Suppressor macrophage treated with lipopolysaccharide for 4 hours (primary cell): ENCODE results near the gene SMARCC2.
A peak's percentile ranks its signal among the peaks of the same experiment; 100 is the strongest.

ENCODE experiments used
- DNase-seq: peaks from one replicate; pipeline ENCODE4 v3.0.0-alpha.2; 2020

SMARCC2 gene

GRCh38 chr12:56146492-56147460 lies 42.5 kb downstream of the SMARCC2 start:
- DNase-seq, result no peak

DNA sequence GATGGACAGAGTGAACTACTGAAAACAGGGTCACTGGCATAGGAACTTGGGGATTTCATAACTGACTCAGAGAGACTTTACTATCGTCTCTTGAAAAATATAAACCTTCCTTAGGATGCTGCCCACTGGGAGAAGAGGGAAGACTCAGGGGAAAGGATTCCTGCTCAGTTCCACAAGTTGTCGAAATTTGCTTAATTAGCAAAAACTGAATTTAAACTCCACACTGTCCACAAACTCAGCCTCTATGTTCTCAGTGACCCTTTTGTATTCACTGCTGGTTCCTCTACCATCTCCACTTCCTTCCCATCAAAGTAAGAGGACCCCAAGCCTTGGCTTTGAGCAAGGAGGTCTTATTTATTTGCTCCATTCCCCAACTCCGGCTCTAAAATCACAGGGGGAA lies 44.1 kb downstream of the SMARCC2 start:
- DNase-seq, result no peak

- DNase-seq, result no peak
These were observed 45.4 kb downstream of the SMARCC2 start for GRCh38 chr12:56143870-56144269.

- DNase-seq, result no peak
These were observed 46.1 kb downstream of the SMARCC2 start for GRCh38 chr12:56143217-56143616.

- DNase-seq, result peak; percentile 51
These were observed 47.1 kb downstream of the SMARCC2 start for GRCh38 chr12:56141946-56142784.

- no peak for DNase-seq
These were observed 51.3 kb downstream of the SMARCC2 start for GRCh38 chr12:56137853-56138571.

GRCh38 chr12:56134897-56135296 lies 54.4 kb downstream of the SMARCC2 start:
- DNase-seq, result no peak

DNA sequence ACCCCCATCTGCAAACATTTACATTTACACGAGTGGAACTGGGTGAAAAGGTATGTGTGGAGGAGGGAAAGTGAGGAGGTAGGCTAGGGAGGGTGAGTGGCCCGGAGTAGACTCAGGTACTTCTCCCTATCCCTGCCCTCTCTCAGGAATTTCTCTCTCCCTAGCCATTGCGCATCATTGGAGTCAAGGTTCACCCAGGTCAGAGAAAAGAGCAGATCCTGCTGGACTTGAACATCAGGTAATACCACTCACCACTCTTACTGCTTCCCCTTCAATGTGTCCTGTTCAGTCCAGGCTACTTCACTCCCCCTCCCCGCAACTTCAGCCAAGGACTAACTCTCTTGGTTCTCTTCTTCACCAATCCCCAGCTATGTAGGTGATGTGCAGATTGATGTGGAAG lies 58.4 kb downstream of the SMARCC2 start:
- no peak for DNase-seq

DNA sequence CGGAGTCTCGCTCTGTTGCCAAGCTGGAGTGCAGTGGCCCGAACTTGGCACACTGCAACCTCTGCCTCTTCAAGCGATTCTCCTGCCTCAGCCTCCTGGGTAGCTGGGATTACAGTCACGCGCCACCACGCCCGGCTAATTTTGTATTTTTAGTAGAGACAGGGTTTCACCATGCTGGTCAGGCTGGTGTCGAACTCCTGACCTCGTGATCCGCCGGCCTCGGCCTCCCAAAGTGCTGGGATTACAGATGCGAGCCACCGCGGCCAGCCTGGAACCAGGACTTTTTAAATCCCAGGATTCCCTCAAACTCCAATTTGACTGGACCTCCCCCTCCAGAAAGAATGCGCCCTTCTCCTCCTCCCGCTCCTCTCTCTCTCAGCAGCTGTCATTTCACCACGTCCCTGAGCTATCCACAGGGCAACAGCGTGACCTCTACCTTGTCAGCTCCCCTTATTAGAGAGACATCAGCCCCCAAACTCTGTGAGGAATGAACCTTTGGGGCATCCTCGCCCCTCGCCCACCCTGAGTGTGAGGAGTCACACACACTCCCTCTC lies 59.3 kb downstream of the SMARCC2 start:
- DNase-seq, result no peak

GRCh38 chr12:56129206-56129941 lies 59.9 kb downstream of the SMARCC2 start:
- DNase-seq, result peak; percentile 51

- peak; percentile 22 for DNase-seq
These were observed 60.5 kb downstream of the SMARCC2 start for GRCh38 chr12:56128670-56129205.

DNA sequence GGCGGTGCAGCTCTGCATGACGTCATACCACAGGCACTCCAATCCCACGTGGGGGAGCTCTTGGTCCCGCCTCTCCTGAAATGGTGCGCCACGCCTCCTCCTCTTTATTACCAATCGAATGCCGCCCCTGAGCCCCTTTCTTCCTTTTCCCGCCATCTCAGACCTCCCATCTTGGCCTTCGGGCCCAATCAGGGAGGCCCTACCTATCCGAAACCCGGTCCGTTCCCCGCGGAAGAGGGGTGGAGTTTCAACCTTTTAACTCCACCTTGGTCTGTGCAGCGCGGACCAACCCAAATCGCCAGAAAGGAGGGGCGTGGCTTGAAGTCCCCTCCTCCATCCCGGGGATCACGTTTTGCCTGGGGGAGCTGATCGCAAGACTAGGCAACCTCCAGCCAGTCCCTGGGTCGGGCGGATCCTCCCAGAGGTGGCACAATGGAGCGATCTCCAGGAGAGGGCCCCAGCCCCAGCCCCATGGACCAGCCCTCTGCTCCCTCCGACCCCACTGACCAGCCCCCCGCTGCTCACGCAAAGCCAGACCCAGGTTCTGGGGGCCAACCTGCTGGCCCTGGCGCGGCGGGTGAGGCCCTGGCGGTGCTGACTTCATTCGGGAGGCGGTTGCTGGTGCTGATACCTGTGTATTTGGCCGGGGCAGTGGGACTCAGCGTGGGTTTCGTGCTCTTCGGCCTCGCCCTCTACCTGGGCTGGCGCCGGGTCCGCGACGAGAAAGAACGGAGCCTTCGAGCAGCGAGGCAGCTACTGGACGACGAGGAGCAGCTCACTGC lies 61.2 kb downstream of the SMARCC2 start, which contains the start of gene ESYT1:
ESYT1 (plus strand) TSS at position 380 of the 782 bp plus-strand sequence; CDS start at position 433, 53 bp downstream.
- DNase-seq, result peak; percentile 99

DNA sequence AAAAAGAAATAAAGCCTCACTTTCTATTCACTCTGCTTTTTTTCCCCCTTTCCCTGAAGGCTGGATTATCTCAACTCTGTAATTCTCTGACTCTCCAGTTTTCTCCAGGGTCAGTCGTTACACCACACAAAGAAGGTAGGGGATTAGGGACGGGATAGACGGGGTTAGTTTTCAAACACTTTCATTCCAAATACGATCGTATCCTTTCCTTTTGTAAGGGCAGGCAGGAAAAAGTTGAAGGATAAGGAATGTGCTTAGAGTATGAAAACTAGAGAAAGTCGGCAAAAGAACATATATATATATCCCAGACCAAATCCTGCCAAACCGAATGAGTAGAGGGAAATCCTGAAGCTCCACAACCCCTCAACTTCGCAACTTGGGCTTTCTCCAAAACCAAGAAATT lies 61.8 kb downstream of the SMARCC2 start:
- no peak for DNase-seq

GRCh38 chr12:56126732-56127239 lies 62.5 kb downstream of the SMARCC2 start:
- DNase-seq, result no peak

DNA sequence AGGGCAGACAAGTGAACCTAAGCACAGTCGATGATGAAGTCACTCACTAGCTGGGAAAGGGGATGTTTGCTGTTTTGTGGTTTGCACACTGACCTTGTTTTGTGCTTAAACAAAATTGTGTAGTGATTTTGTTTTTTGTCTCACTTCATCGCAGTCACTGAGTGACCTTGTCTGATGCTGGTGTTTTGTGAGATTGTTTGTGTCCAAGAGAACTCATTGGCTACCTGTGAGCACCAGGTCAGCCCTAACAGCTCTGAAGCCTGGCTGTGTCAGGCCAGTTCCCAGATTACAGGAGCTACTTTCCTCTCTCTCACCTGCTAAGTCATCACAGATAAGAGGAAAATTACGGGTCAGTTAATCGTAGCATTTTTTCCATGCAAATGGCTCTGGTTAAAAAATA lies 65.2 kb downstream of the SMARCC2 start:
- no peak for DNase-seq

GRCh38 chr12:56122637-56123036 lies 66.6 kb downstream of the SMARCC2 start:
- no peak for DNase-seq

DNA sequence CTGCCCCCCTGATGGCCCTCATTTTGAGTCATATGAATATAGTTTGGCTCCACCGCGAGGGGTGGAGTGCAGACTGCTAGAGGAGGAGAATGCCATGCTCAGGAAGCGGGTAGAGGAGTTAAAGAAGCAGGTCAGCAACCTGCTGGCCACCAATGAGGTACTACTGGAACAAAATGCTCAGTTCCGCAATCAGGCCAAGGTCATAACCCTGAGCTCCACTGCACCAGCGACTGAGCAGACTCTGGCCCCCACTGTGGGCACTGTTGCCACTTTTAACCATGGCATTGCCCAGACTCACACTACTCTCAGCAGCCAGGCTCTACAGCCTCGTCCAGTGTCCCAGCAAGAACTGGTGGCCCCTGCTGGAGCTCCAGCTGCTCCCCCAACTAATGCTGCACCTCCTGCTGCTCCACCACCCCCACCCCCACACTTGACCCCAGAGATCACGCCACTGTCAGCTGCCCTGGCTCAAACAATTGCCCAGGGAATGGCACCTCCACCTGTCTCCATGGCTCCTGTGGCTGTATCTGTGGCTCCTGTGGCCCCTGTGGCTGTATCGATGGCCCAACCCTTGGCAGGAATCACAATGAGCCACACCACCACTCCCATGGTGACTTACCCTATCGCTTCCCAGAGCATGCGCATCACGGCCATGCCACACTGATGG lies 67.9 kb downstream of the SMARCC2 start:
- no peak for DNase-seq

GRCh38 chr12:56120158-56120846 lies 69.0 kb downstream of the SMARCC2 start:
- DNase-seq, result no peak

DNA sequence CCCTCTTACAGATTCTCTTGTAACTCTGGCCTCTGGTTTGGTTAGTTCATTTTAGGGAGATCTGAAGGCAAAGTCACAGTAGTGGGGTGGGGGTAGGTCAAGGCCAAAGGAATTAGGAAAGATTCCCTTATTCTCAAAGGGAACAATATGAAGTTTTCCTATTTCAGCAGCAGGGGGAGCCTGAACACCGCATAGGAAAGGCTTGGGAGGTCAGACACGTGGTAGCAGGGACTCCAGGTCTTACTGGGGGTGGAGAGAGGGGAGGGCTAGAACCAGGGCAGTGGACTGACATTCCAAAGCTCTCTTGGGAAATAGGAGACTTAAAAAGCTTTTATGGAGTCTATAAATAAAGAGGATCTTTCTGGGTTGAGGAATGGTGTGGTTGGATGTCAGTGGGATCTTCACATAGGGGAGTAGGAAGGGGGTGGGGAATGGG lies 69.9 kb downstream of the SMARCC2 start:
- DNase-seq, result peak; percentile 87
